Measurements from ENCODE around the gene SLC25A21.
A peak's percentile ranks its signal among the peaks of the same experiment; 100 is the strongest.

Gene SLC25A21

DNA sequence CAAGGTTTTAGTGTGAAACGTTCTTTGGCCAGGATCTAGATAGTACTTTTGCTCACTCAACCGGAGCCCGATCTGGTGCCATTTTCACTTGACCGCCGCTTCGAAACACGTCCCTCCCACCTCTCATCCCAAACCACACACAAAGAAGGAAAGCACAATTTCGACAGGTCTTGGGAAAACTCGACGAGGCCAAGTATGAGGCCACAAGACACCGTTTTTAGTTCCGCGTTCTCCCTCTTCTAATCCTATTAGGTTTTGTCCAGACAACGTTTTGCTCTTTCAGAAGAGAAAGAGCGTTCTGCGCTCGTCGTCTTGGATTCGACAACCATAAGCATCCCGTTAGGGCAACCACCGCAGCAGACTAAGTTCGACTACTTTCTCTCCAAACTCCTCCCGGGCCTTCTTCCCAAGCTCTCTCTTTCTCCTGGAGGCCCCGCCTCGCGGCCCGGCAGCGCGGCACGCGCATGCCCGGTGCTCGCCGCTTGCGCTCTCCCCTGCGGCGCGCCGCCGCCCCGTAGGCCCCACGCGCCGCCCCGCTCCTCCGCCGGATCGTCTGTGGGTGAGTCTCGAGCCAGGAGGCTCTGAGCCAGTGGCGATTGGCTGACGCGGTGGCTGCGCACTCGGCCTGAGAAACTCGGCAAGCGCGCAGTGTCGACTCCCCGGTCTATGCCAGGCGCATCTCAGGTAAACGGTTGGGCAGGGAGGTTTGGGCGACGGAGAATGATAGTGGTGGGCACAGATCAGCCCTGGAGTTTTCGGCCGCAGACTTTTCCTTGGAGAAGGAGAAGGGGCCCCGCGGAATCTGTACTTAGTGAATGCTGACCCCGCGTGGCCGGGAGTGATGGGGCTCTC, 25.2 kb upstream of the SLC25A21 start, which contains the start of gene MIPOL1:
MIPOL1 (plus strand) TSS at position 517 of the 852 bp plus-strand sequence. CDS start 49,952 bp downstream, outside the sequence.
- peak; percentile 25; the same call in 1 of the 2 replicates for TF ChIP-seq RAD21 (IDR thresholded peaks at IDR 0.05; ENCODE audit: low read depth)
- TF ChIP-seq TEAD4 (IDR thresholded peaks at IDR 0.05) = no peak
- no peak for TF ChIP-seq REST (IDR thresholded peaks at IDR 0.05; ENCODE audit: low read depth)
- TF ChIP-seq YY1 (IDR thresholded peaks at IDR 0.05; ENCODE audit: low read depth) = no peak
- TF ChIP-seq EGR1 (IDR thresholded peaks at IDR 0.05) = no peak
- TF ChIP-seq CREB1 (IDR thresholded peaks at IDR 0.05; ENCODE audit: low read depth) = no peak
- TF ChIP-seq NFIC (IDR thresholded peaks at IDR 0.05) = no peak
- TF ChIP-seq FOXM1 (IDR thresholded peaks at IDR 0.05; ENCODE audit: borderline replicate concordance, low read depth) = no peak
- TF ChIP-seq MAX (IDR thresholded peaks at IDR 0.05) = peak; percentile 0; the same call in 1 of the 2 replicates
- TF ChIP-seq EP300 (IDR thresholded peaks at IDR 0.05; ENCODE audit: borderline replicate concordance) = no peak
- TF ChIP-seq, protein P1, sequence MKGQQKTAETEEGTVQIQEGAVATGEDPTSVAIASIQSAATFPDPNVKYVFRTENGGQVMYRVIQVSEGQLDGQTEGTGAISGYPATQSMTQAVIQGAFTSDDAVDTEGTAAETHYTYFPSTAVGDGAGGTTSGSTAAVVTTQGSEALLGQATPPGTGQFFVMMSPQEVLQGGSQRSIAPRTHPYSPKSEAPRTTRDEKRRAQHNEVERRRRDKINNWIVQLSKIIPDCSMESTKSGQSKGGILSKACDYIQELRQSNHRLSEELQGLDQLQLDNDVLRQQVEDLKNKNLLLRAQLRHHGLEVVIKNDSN (IDR thresholded peaks at IDR 0.05) = no peak
- no peak for TF ChIP-seq TCF12 (IDR thresholded peaks at IDR 0.05; ENCODE audit: low read depth)
- peak; percentile 38; the same call in 1 of the 2 replicates for TF ChIP-seq TAF1 (IDR thresholded peaks at IDR 0.05; ENCODE audit: low read depth)
- no peak for TF ChIP-seq CEBPB (IDR thresholded peaks at IDR 0.05)
- TF ChIP-seq ZBTB7A (IDR thresholded peaks at IDR 0.05; ENCODE audit: low read depth) = no peak

DNA sequence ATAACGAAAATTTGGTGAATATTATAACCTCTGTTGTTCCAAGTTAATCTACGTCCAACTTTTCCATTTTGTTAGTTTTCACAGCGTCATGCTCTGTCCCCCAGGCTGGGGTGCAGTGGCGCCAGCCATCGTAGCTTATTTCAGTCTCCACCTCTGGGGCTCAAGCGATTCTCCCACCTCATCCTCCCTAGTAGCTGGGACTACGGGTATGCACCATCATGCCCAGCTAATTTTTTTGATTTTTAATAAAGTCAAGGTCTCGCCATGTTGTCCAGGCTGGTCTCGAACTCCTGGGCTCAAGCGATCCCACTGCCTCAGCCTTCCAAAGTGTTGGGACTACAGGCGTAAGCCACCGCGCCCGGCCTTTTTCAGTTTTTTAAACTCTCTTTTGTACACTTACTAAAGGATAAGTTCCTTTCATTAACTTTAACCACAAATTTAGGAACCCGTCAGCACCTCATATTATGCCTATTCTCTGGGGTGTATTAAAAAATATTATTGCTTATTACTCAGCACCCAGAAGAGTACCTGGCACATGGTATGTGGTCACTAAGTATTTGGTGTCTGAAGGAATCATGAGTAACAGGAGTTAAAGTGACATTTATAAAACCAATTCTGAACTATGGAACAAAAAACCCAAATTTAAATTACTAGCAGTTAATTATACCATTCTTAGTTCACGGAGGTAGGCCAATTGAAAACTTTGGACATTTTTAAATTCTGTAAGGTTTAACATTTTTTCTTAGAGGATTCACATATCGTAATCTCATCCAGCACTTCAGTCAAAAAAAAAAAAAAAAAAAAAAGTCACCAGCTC, 24.4 kb upstream of the SLC25A21 start:
- TF ChIP-seq, protein P1 (IDR thresholded peaks at IDR 0.05) = no peak
- TF ChIP-seq TAF1 (IDR thresholded peaks at IDR 0.05; ENCODE audit: low read depth) (no peak), MAX (IDR thresholded peaks at IDR 0.05) (no peak)

DNA sequence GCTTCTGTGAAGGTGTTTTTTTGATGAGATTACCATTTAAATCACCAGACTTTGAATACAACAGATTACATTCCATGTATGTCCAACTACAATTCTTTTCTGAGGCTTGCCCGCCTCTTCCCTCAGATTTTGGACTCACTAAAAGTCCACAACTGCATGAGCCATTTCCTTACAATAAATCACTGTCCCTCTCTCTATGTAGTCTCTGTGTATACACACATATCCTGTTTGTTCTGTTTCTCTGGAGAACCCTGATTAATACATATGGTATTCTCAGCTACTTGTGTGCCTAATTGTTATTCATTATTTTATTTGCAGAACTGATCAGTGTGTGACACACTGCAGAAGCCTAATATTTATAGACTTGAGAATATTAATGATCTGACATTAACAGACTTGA, 22.9 kb upstream of the SLC25A21 start:
- TF ChIP-seq CREB1 (IDR thresholded peaks at IDR 0.05; ENCODE audit: low read depth) (no peak), EP300 (IDR thresholded peaks at IDR 0.05; ENCODE audit: borderline replicate concordance) (no peak), YY1 (IDR thresholded peaks at IDR 0.05; ENCODE audit: low read depth) (no peak), REST (IDR thresholded peaks at IDR 0.05; ENCODE audit: low read depth) (no peak)
- TF ChIP-seq, protein P1 (IDR thresholded peaks at IDR 0.05) = no peak

DNA sequence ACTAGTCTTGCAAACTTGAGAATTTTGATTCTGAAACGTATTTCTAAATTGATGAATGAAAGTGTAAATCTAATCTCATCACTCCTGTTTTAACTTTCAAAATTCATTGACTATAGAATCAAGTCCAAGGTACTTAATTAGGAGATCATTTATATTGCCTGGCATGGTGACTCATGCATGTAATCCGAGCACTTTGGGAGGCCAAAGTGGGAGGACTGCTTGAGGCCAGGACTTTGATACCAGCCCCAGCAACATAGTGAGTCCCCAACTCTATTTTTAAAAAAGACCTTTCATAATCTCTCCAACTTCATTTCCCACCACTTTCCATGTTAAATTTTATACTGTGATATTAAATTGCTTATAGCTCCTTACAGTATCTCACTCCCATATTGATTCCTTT, 22.3 kb upstream of the SLC25A21 start:
- no peak for TF ChIP-seq YY1 (IDR thresholded peaks at IDR 0.05; ENCODE audit: low read depth)
- TF ChIP-seq RAD21 (IDR thresholded peaks at IDR 0.05; ENCODE audit: low read depth) = no peak

- TF ChIP-seq CREB1 (IDR thresholded peaks at IDR 0.05; ENCODE audit: low read depth) (no peak), ZBTB7A (IDR thresholded peaks at IDR 0.05; ENCODE audit: low read depth) (no peak), TCF12 (IDR thresholded peaks at IDR 0.05; ENCODE audit: low read depth) (no peak), YY1 (IDR thresholded peaks at IDR 0.05; ENCODE audit: low read depth) (no peak)
Observed at GRCh38 chr14:37187294-37187693, 14.9 kb upstream of the SLC25A21 start.
